ENCODE results near the gene GOLGB1. TPM values are rescaled to one million over a fixed set of nuclear protein-coding genes. Genes with fewer than 3 reads are reported as not detected.

The GOLGB1 gene, protein sequence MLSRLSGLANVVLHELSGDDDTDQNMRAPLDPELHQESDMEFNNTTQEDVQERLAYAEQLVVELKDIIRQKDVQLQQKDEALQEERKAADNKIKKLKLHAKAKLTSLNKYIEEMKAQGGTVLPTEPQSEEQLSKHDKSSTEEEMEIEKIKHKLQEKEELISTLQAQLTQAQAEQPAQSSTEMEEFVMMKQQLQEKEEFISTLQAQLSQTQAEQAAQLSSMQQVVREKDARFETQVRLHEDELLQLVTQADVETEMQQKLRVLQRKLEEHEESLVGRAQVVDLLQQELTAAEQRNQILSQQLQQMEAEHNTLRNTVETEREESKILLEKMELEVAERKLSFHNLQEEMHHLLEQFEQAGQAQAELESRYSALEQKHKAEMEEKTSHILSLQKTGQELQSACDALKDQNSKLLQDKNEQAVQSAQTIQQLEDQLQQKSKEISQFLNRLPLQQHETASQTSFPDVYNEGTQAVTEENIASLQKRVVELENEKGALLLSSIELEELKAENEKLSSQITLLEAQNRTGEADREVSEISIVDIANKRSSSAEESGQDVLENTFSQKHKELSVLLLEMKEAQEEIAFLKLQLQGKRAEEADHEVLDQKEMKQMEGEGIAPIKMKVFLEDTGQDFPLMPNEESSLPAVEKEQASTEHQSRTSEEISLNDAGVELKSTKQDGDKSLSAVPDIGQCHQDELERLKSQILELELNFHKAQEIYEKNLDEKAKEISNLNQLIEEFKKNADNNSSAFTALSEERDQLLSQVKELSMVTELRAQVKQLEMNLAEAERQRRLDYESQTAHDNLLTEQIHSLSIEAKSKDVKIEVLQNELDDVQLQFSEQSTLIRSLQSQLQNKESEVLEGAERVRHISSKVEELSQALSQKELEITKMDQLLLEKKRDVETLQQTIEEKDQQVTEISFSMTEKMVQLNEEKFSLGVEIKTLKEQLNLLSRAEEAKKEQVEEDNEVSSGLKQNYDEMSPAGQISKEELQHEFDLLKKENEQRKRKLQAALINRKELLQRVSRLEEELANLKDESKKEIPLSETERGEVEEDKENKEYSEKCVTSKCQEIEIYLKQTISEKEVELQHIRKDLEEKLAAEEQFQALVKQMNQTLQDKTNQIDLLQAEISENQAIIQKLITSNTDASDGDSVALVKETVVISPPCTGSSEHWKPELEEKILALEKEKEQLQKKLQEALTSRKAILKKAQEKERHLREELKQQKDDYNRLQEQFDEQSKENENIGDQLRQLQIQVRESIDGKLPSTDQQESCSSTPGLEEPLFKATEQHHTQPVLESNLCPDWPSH (N-terminal part only)
- polyA plus RNA-seq (2011; rRNA removed) (17.3 and 21.7 TPM in 2 replicates), polyA minus RNA-seq (2011; rRNA and poly(A)+ RNA removed) (12.3 and 23.8 TPM in 2 replicates)

DNA sequence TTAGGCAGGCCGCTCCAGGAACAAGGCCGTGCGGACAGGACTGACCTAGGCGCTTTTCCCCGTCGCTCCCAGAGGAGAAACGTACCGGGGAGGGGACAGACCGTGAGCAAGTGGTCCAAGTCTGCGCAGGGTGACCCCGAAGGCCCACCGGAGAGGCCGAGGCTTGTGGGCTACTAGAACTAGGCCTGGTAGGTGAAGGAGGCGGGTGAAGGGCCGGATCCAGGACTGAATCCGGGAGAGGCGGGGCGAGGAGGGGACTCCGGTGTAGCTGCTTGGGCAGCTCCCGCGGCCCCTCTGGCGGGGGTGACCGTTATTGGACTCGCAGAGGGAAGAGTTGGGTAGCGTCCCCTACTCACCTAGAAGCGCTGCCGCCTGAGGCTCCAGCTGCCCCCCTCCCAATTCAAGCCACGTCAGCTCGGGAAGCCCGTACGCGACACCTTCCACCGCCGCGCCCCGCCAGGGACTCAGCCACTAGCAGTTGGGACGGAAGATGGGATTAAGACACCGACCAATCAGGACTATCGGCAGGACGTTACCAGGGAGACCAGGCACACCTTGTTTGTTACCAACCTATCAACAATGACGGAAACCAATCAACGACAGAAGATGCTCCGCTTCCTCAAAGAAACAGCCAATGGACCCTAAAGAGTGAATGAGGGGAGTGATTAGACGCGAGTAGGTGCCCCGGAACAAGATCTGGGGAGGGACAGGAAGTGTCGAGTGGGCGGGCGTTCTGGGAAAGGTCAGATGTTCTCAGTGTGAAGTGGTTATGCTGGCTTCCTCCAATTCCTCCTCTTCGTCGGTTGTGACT, at the start of gene GOLGB1:
Gene GOLGB1 (minus strand): TSS at position 466 of the 811 bp plus-strand sequence. CDS start 18,770 bp downstream, outside the sequence.
- Histone ChIP-seq H3K27me3 (ENCODE audit: control insufficient read depth, insufficient read depth, low read length) (no peaks in the 10 kb centered on the region), H3K36me3 (ENCODE audit: control insufficient read depth, insufficient read depth, low read length) (no peaks in the 10 kb centered on the region), H3K4me3 (ENCODE audit: low read depth, low read length) (peak within 1 kb of the TSS; percentile 81)
- ChIA-PET POLR2A (no interaction called here), CTCF (interaction anchor here (1.2 kb wide), 1 partner anchor 225 kb away, joined by 3 read pairs; no protein-coding TSS in a partner anchor)
- TF ChIP-seq, protein P1, sequence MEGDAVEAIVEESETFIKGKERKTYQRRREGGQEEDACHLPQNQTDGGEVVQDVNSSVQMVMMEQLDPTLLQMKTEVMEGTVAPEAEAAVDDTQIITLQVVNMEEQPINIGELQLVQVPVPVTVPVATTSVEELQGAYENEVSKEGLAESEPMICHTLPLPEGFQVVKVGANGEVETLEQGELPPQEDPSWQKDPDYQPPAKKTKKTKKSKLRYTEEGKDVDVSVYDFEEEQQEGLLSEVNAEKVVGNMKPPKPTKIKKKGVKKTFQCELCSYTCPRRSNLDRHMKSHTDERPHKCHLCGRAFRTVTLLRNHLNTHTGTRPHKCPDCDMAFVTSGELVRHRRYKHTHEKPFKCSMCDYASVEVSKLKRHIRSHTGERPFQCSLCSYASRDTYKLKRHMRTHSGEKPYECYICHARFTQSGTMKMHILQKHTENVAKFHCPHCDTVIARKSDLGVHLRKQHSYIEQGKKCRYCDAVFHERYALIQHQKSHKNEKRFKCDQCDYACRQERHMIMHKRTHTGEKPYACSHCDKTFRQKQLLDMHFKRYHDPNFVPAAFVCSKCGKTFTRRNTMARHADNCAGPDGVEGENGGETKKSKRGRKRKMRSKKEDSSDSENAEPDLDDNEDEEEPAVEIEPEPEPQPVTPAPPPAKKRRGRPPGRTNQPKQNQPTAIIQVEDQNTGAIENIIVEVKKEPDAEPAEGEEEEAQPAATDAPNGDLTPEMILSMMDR (IDR thresholded peaks at IDR 0.05; ENCODE audit: insufficient read depth, low read depth, low read length), result no peak
- DNase-seq (ENCODE audit: low read depth), result peak; percentile 99

DNA sequence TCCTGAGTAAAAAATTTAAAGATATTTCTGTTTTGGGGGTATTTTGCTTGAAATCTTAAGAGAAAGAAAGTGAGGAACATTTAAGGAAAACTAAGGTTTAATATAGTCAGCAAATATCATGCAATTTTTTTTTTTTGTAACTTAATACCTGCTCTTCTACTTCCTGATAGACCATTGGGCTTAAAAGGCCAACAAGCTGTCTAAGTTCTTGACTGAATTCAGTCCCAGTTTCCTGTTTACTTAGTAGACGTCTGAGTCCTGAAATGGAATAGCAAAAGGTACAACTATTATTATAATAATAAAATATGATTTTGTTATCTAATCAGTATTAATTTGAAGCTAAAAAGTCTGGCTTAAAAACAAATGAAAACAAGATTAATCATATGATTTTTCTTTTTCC, 47.4 kb upstream of the GOLGB1 start:
- Histone ChIP-seq H3K27me3 (ENCODE audit: control insufficient read depth, insufficient read depth, low read length) (no peaks in the 10 kb centered on the region), H3K36me3 (ENCODE audit: control insufficient read depth, insufficient read depth, low read length) (no peaks in the 10 kb centered on the region), H3K4me3 (ENCODE audit: low read depth, low read length) (no peak overlapping the region)
- POLR2A ChIA-PET, result no interaction called here
- CTCF ChIA-PET, result no interaction called here
- TF ChIP-seq, protein P1 (IDR thresholded peaks at IDR 0.05; ENCODE audit: insufficient read depth, low read depth, low read length), result no peak
- DNase-seq (ENCODE audit: low read depth), result no peak

DNA sequence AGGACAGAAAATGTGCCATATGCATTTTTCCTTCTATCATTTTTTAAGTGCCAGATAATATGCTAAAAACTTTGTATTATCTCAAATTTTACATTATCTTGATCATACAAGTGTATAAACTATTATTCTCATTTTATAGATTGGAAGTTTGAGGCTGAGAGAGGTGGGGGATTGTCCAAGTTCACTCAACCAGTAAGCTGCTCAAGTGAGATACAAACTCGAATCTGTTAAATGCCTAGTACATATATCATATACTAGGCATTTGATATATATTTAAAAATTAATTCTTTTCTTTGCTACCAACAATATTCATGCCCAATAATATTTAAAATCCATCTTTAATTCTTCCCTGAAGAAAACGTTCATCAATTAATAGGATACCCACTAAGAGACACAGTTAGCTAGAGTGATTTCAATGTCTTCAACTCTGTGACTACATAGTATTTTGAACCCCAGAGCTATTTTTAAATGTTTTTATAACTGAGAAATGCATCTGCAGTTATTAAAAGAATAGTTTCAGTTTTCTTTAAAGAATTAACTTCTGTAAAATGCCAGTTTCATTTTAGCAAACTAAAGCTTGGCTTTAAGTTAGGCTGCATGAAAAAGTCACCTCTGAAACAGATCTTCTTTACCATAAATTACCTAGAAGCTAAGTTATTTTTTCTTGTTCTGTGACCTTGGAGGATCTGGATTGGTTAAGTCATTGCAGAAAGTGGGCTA, 44.9 kb upstream of the GOLGB1 start:
- ChIA-PET POLR2A (no interaction called here), CTCF (no interaction called here)
- TF ChIP-seq, protein P1 (IDR thresholded peaks at IDR 0.05; ENCODE audit: insufficient read depth, low read depth, low read length), result no peak
- no peaks in the 10 kb centered on the region for H3K27me3 ChIP-seq (ENCODE audit: control insufficient read depth, insufficient read depth, low read length)
- no peak overlapping the region for H3K4me3 ChIP-seq (ENCODE audit: low read depth, low read length)
- no peak for DNase-seq (ENCODE audit: low read depth)
- no peaks in the 10 kb centered on the region for H3K36me3 ChIP-seq (ENCODE audit: control insufficient read depth, insufficient read depth, low read length)

DNA sequence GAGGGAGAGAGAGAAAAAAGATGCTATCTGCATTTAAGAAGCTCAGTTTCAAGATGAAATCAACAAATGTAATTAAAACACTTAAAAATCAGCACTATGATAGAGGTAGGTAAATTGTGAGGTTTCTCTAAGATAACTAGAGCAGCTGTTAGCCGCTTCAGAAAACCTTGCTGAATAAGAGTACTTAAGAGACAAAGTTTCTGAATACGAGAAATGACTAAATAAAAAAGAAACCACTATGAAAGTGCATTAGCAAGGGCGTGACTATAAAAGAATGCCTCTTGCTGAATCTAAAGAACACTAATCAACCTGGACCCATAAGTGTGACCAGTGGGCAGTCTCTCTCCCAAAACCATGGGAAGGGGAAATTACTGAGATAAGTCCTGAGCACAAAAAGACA, 43.5 kb upstream of the GOLGB1 start:
- Histone ChIP-seq H3K27me3 (ENCODE audit: control insufficient read depth, insufficient read depth, low read length) (no peaks in the 10 kb centered on the region), H3K4me3 (ENCODE audit: low read depth, low read length) (no peak overlapping the region), H3K36me3 (ENCODE audit: control insufficient read depth, insufficient read depth, low read length) (0 out of 2 replicates have a peak, but pooled peaks cover 1% of the 10 kb centered on the region)
- POLR2A ChIA-PET, result no interaction called here
- TF ChIP-seq, protein P1 (IDR thresholded peaks at IDR 0.05; ENCODE audit: insufficient read depth, low read depth, low read length), result no peak
- no peak for DNase-seq (ENCODE audit: low read depth)
- CTCF ChIA-PET, result no interaction called here

Data from BJ (cell line).